Measurements from ENCODE around the gene RSAD2.

DNA sequence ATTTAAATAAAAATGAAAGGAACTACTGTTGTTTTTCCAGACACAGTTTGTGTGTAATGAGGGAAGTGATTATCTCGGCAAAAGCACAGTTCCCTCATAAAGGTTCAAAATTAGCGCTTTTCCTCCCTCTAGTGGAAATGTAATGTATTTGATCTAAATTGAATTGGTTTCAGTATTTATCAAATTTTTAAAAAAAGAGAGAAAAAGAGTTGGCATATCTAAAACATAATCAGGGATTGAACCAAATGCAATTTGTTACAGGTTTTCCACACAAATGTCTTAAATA lies 49.3 kb upstream of the RSAD2 start:
- TF ChIP-seq CTCF (IDR thresholded peaks at IDR 0.05): peak; percentile 19 to 46 (median 36)
- no peak for TF ChIP-seq POLR2A (IDR thresholded peaks at IDR 0.05)
- TF ChIP-seq POLR2AphosphoS5 (IDR thresholded peaks at IDR 0.05): no peak
